SH-SY5Y (cell line): ENCODE data around the gene COX15.

ENCODE experiments used
- GATA2 ChIP-seq: IDR thresholded peaks from 2 replicates; pipeline ENCODE4 v1.6.1; 2011; ENCODE audit warnings: mild to moderate bottlenecking, low read depth, low read length
- GATA3 ChIP-seq: IDR thresholded peaks from 2 replicates; pipeline ENCODE4 v1.6.1; 2011; ENCODE audit warnings: low read depth, mild to moderate bottlenecking, low read length, moderate library complexity

- TF ChIP-seq GATA3, result no peak
- no peak for TF ChIP-seq GATA2
Observed at GRCh38 chr10:99730026-99730425, 1.9 kb downstream of the COX15 start.
